SK-N-SH (cell line): ENCODE results near the gene OLFML3. TPM values are rescaled to one million over a fixed set of nuclear protein-coding genes. Genes with fewer than 3 reads are reported as not detected.
A peak's percentile ranks its signal among the peaks of the same experiment; 100 is the strongest.

ENCODE experiments used
- CTCF ChIA-PET: fragments of 300-600, 350-600 bp; formaldehyde crosslinking; extraction: SDS; loops from one replicate; lab custom pipeline; 2021; lab: Yijun Ruan, JAX
- POLR2A ChIA-PET: fragments of 350-600 bp; sonication (Branson Sonifier 250); formaldehyde crosslinking; extraction: SDS; loops from one replicate; lab custom pipeline; 2020; ENCODE audit warnings: antibody characterized with exemption, inconsistent platforms; lab: Yijun Ruan, JAX
- DNase-seq: peaks from one replicate; pipeline ENCODE4 v3.0.0; 2012
- H2AFZ ChIP-seq: fragments of 200-600 bp; sonication (generic); 2 replicates; pipeline ENCODE4 v1.8.1; 2016; ENCODE audit warnings: antibody characterized with exemption, mild to moderate bottlenecking, low read depth
- H3F3A ChIP-seq: fragments of 200-600 bp; sonication (generic); replicated peaks from 2 replicates; pipeline ENCODE3; 2016; ENCODE audit warnings: antibody characterized with exemption, mild to moderate bottlenecking; ENCODE audit not compliant: insufficient read depth
- H3K27ac ChIP-seq, 2 experiments: fragments of 200-500 bp in 1 of 2; fragments of 200-600 bp in 1 of 2; sonication (Bioruptor generic) in 1 of 2; sonication (generic), shearing (Covaris generic) in 1 of 2; 2 replicates each; pipeline versions ENCODE4 v1.5.1 to v1.6.1; 2014 to 2016; ENCODE audit warnings: low read depth in 2 of 2, inconsistent platforms in 1 of 2, low read length in 1 of 2, mild to moderate bottlenecking in 1 of 2, mixed read lengths in 1 of 2
- H3K27me3 ChIP-seq: fragments of 200-600 bp; sonication (generic), shearing (Covaris generic); 2 replicates; pipeline ENCODE4 v1.6.1; 2016; ENCODE audit warnings: mixed run types; ENCODE audit not compliant: insufficient read depth
- H3K36me3 ChIP-seq, 2 experiments: fragments of 200-500 bp in 1 of 2; fragments of 200-600 bp in 1 of 2; sonication (Bioruptor generic) in 1 of 2; sonication (generic) in 1 of 2; replicated peaks in 1 of 2; 2 replicates each; pipeline versions ENCODE3 to v1.5.1; 2014 to 2016; ENCODE audit warnings: low read length in 1 of 2, mild to moderate bottlenecking in 1 of 2; ENCODE audit not compliant: insufficient read depth in 2 of 2, control insufficient read depth in 1 of 2
- H3K4me1 ChIP-seq, 2 experiments: fragments of 200-500 bp in 1 of 2; fragments of 200-600 bp in 1 of 2; sonication (Bioruptor generic) in 1 of 2; sonication (generic), shearing (Covaris generic) in 1 of 2; 2 replicates each; pipeline versions ENCODE4 v1.5.1 to v1.6.1; 2014 to 2016; ENCODE audit warnings: low read depth in 1 of 2, low read length in 1 of 2, mixed run types in 1 of 2; ENCODE audit not compliant: insufficient read depth in 2 of 2, control insufficient read depth in 1 of 2
- H3K4me2 ChIP-seq: fragments of 200-600 bp; sonication (generic), shearing (Covaris generic); 2 replicates; pipeline ENCODE4 v1.6.1; 2017; ENCODE audit warnings: mixed run types
- H3K4me3 ChIP-seq, 2 experiments: fragments of 200-500 bp in 1 of 2; fragments of 200-600 bp in 1 of 2; sonication (Bioruptor generic) in 1 of 2; sonication (generic), shearing (Covaris generic) in 1 of 2; 2 replicates each; pipeline versions ENCODE4 v1.5.1 to v1.8.1; 2014 to 2016; ENCODE audit warnings: low read depth in 2 of 2, inconsistent platforms in 1 of 2, low read length in 1 of 2, mild to moderate bottlenecking in 1 of 2, mixed read lengths in 1 of 2, moderate library complexity in 1 of 2
- H3K79me2 ChIP-seq: fragments of 200-600 bp; sonication (generic); 2 replicates; pipeline ENCODE4 v1.8.1; 2017; ENCODE audit warnings: mild to moderate bottlenecking; ENCODE audit not compliant: insufficient read depth
- H3K9ac ChIP-seq: fragments of 200-600 bp; sonication (generic); 2 replicates; pipeline ENCODE4 v1.6.1; 2017; ENCODE audit warnings: mixed run types
- H3K9me2 ChIP-seq: fragments of 200-600 bp; sonication (generic); 2 replicates; pipeline ENCODE4 v1.6.1; 2017; ENCODE audit warnings: mixed run types
- H3K9me3 ChIP-seq: fragments of 200-600 bp; sonication (generic); 2 replicates; pipeline ENCODE4 v1.6.1; 2017; ENCODE audit warnings: mixed run types, mild to moderate bottlenecking, moderate library complexity
- H4K20me1 ChIP-seq: fragments of 200-600 bp; sonication (generic); 2 replicates; pipeline ENCODE4 v1.6.1; 2017; ENCODE audit warnings: mild to moderate bottlenecking, mixed run types; ENCODE audit not compliant: insufficient read depth
- CTCF ChIP-seq: fragments of 200-600 bp; sonication (generic); IDR thresholded peaks from 2 replicates; pipeline ENCODE4 v1.6.1; 2017; ENCODE audit warnings: antibody characterized with exemption, mild to moderate bottlenecking, moderate library complexity
- ELF1 ChIP-seq: IDR thresholded peaks from 2 replicates; pipeline ENCODE4 v1.4.0; 2012
- FOSL2 ChIP-seq: IDR thresholded peaks from 2 replicates; pipeline ENCODE4 v1.4.0; 2012; ENCODE audit warnings: low read depth, mild to moderate bottlenecking, moderate library complexity, borderline replicate concordance
- GATA2 ChIP-seq: sonication (generic); formaldehyde crosslinking; IDR thresholded peaks from 2 replicates; pipeline ENCODE4 v1.5.0; 2020; ENCODE audit warnings: mild to moderate bottlenecking, missing genetic modification reagents
- MAX ChIP-seq: IDR thresholded peaks from 2 replicates; pipeline ENCODE4 v1.4.0; 2012; ENCODE audit warnings: low read depth
- MEF2A ChIP-seq: IDR thresholded peaks from 2 replicates; pipeline ENCODE4 v1.4.0; 2012; ENCODE audit warnings: low read depth, borderline replicate concordance
- MXI1 ChIP-seq: IDR thresholded peaks from 2 replicates; pipeline ENCODE4 v1.6.1; 2012; ENCODE audit warnings: mild to moderate bottlenecking, low read depth, low read length, improper control_type of control experiment
- NFIC ChIP-seq: IDR thresholded peaks from 2 replicates; pipeline ENCODE4 v1.4.0; 2012; ENCODE audit warnings: borderline replicate concordance
- RAD21 ChIP-seq: IDR thresholded peaks from 2 replicates; pipeline ENCODE4 v1.6.1; 2012; ENCODE audit warnings: mild to moderate bottlenecking, low read length
- REST ChIP-seq: IDR thresholded peaks from 2 replicates; pipeline ENCODE4 v1.6.1; 2012; ENCODE audit warnings: mild to moderate bottlenecking, low read depth, low read length, moderate library complexity
- SIN3A ChIP-seq: IDR thresholded peaks from 2 replicates; pipeline ENCODE4 v1.6.1; 2012; ENCODE audit warnings: low read depth, mild to moderate bottlenecking, low read length, moderate library complexity, borderline replicate concordance
- SMC3 ChIP-seq: IDR thresholded peaks from 2 replicates; pipeline ENCODE4 v1.6.1; 2012; ENCODE audit warnings: low read depth, low read length, improper control_type of control experiment
- TEAD4 ChIP-seq: IDR thresholded peaks from 2 replicates; pipeline ENCODE4 v1.4.0; 2012; ENCODE audit warnings: mild to moderate bottlenecking, borderline replicate concordance; ENCODE audit not compliant: insufficient read depth
- USF2 ChIP-seq: fragments of 150-350 bp; IDR thresholded peaks from 2 replicates; pipeline ENCODE4 v1.6.1; 2017; ENCODE audit warnings: antibody characterized with exemption, low read length, low read depth, borderline replicate concordance
- YY1 ChIP-seq: IDR thresholded peaks from 2 replicates; pipeline ENCODE4 v1.4.0; 2012; ENCODE audit warnings: low read depth, mild to moderate bottlenecking
- ZBTB33 ChIP-seq: IDR thresholded peaks from 2 replicates; pipeline ENCODE4 v1.4.0; 2012; ENCODE audit warnings: low read depth, borderline replicate concordance
- WGBS: methylation state at CpG from one replicate; pipeline ENCODE4 v1.1.6; 2017; ENCODE audit warnings: low lambda C conversion rate; 5-methylcytosine and 5-hydroxymethylcytosine counted together
- polyA plus RNA-seq, 3 experiments: library from polyadenylated mRNA; depleted of rRNA; stranded (reverse); fragments of >200 nt; gene quantifications; 2 replicates each; pipeline ENCODE4 v1.2.3, GENCODE V29; 2012
- TF ChIP-seq, protein P1 (sequence below): fragments of 150-350 bp; IDR thresholded peaks from 2 replicates; pipeline ENCODE4 v1.6.1; 2016; ENCODE audit warnings: mild to moderate bottlenecking, low read depth, low read length

OLFML3 gene
- polyA plus RNA-seq, 1 of the 3 experiments (the other 2 are of a cell fraction), result 26.1 TPM

DNA sequence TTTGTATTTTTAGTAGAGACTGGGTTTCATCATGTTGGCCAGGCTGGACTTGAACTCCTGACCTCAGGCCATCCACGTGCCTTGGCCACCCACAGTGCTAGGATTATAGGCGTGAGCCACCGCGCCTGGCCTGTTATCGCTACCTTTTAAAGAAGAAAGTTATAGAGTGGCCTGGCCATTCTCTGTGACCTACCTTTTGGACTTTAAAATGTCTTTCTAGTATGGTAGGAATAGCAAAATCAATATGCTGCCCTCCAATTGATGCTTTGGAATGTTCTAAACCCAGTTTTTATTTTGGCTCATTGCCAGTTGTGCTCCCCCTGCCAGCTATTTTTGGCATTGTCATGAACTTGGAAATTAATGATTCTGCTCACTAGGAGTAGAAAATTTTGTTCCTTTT lies 30.3 kb upstream of the OLFML3 start:
- Histone ChIP-seq H3K36me3 (peaks cover 0 to 16% of the 10 kb centered on the region in 2 experiments), H3K4me3 (no peak overlapping the region), H3F3A (peaks cover 9% of the 10 kb centered on the region)
- 94% methylated on average over 5 of the region's 5 CpGs for whole genome bisulfite sequencing
- POLR2A ChIA-PET, result no interaction called here
- TF ChIP-seq NFIC, result peak; percentile 83
- no peak for TF ChIP-seq YY1
- TF ChIP-seq CTCF, result peak; percentile 60
- TF ChIP-seq GATA2 (CRISPR knock-in tag), result no peak
- no peak for TF ChIP-seq REST
- TF ChIP-seq, protein P1, sequence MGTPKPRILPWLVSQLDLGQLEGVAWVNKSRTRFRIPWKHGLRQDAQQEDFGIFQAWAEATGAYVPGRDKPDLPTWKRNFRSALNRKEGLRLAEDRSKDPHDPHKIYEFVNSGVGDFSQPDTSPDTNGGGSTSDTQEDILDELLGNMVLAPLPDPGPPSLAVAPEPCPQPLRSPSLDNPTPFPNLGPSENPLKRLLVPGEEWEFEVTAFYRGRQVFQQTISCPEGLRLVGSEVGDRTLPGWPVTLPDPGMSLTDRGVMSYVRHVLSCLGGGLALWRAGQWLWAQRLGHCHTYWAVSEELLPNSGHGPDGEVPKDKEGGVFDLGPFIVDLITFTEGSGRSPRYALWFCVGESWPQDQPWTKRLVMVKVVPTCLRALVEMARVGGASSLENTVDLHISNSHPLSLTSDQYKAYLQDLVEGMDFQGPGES, result no peak
- TF ChIP-seq, all 33 proteins: peak for 2
- Histone ChIP-seq H3K9me2 (no peaks in the 10 kb centered on the region), H3K27ac (no peak overlapping the region), H3K9ac (no peak overlapping the region), H3K4me1 (peaks cover 3 to 19% of the 10 kb centered on the region in 2 experiments; a peak in 3 of 4 replicates), H4K20me1 (peaks cover 29% of the 10 kb centered on the region), H3K79me2 (peaks cover 90% of the 10 kb centered on the region), H3K4me2 (no peak overlapping the region), H3K27me3 (no peaks in the 10 kb centered on the region), H2AFZ (no peak overlapping the region), H3K9me3 (no peaks in the 10 kb centered on the region)
- DNase-seq, result peak; percentile 44
- CTCF ChIA-PET, result interaction anchor here (1.2 to 1.6 kb wide), 4 partner anchors 9 to 241 kb away, joined by 3 to 4 read pairs (median 4); no protein-coding TSS in a partner anchor

DNA sequence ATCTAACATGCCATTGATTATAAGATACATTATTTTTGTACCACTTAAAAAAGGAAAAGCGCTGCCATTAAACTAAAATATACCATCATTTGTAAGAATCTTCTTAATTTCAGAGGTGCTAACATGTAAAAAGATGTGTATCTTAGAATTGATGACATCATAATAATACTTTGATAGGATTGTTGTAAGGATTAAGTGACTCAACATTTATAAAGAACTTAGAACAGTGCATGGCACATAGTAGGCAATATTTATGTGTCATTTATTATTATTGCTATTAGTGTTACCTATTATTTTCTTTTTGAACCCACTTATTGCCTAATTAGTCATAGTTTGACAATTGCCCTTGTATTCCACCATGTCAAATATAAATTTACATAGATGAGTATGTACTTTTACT lies 28.4 kb upstream of the OLFML3 start:
- no peak overlapping the region for H3K27ac ChIP-seq
- no peak overlapping the region for H3K4me3 ChIP-seq
- H4K20me1 ChIP-seq, result peaks cover 26% of the 10 kb centered on the region
- peaks cover 3 to 19% of the 10 kb centered on the region in 2 experiments; a peak in 3 of 4 replicates for H3K4me1 ChIP-seq
- H3K9me2 ChIP-seq, result no peaks in the 10 kb centered on the region
- no peaks in the 10 kb centered on the region for H3K9me3 ChIP-seq
- peaks cover 15 to 22% of the 10 kb centered on the region in 2 experiments for H3K36me3 ChIP-seq
- H2AFZ ChIP-seq, result no peak overlapping the region
- peaks cover 71% of the 10 kb centered on the region for H3K79me2 ChIP-seq
- H3K9ac ChIP-seq, result no peak overlapping the region
- peaks cover 9% of the 10 kb centered on the region for H3F3A ChIP-seq
- no peaks in the 10 kb centered on the region for H3K27me3 ChIP-seq
- ChIA-PET POLR2A (no interaction called here), CTCF (interaction anchor here (6.6 kb wide), 1 partner anchor 28 kb away, joined by 31 read pairs; the partner anchor contains the start of gene OLFML3)
- WGBS, result 97% methylated on average over 1 of the region's 1 CpG
- H3K4me2 ChIP-seq, result no peak overlapping the region
- no peak for DNase-seq
- no peak for TF ChIP-seq MAX
- TF ChIP-seq SMC3, result no peak
- TF ChIP-seq MXI1, result no peak
- no peak for TF ChIP-seq YY1
- no peak for TF ChIP-seq SIN3A
- no peak for TF ChIP-seq USF2
- TF ChIP-seq MEF2A, result no peak
- no peak for TF ChIP-seq ZBTB33
- TF ChIP-seq RAD21, result no peak
- TF ChIP-seq NFIC, result no peak
- no peak for TF ChIP-seq FOSL2
- no peak for TF ChIP-seq TEAD4
- TF ChIP-seq ELF1, result no peak
